Right lobe of liver (tissue), 6 donors: Measurements from ENCODE around the gene MTIF2. TPM values are rescaled to one million over a fixed set of nuclear protein-coding genes. Genes with fewer than 3 reads are reported as not detected.
"Not testable (repeated sequence)": the region's sequence is repeated elsewhere in the genome, so short reads cannot be mapped to it uniquely, and the experiment has no call there.

Source experiments
- ATAC-seq, 4 donors: fragments of 200-7000 bp; cut with Tn5 transposase; one replicate each; pipeline ENCODE4 v1.9.1; 2020; ENCODE audit warnings: mild to moderate bottlenecking in 4 of 4, moderate library complexity in 4 of 4
- DNase-seq, 3 donors: peaks; one replicate each; pipeline ENCODE4 v3.0.0-alpha.2; 2020
- H3K27ac ChIP-seq, 3 donors: fragments of 200-600 bp; one replicate each; pipeline ENCODE4 v1.8.0; 2022
- H3K27me3 ChIP-seq, 2 donors: fragments of 200-600 bp; one replicate each; pipeline ENCODE4 v1.8.0; 2022
- H3K36me3 ChIP-seq, 4 donors: fragments of 200-600 bp; sonication (generic) in 1 of 4; one replicate each; pipeline versions ENCODE4 v1.5.1 to v1.8.0; 2017 to 2022; ENCODE audit warnings: control low read depth in 1 of 4
- H3K4me1 ChIP-seq, 4 donors: fragments of 200-600 bp; sonication (generic) in 1 of 4; one replicate each; pipeline versions ENCODE4 v1.5.1 to v1.8.0; 2017 to 2022; ENCODE audit warnings: control low read depth in 1 of 4
- H3K4me3 ChIP-seq, 3 donors: fragments of 200-600 bp; one replicate each; pipeline ENCODE4 v1.8.0; 2022
- H3K9me3 ChIP-seq, 4 donors: fragments of 200-600 bp; sonication (generic) in 1 of 4; one replicate each; pipeline versions ENCODE4 v1.5.1 to v1.8.0; 2017 to 2022; ENCODE audit warnings: control low read depth in 1 of 4
- POLR2A ChIP-seq: fragments of 450-650 bp; IDR thresholded peaks from one replicate; pipeline ENCODE4 v1.6.1; 2017; ENCODE audit warnings: antibody characterized with exemption, mild to moderate bottlenecking
- WGBS: methylation state at CpG from one replicate; pipeline ENCODE4 v1.1.6; 2018; ENCODE audit warnings: low coverage, low lambda C conversion rate; ENCODE audit not compliant: insufficient coverage; ENCODE audit errors: missing lambda C conversion rate; 5-methylcytosine and 5-hydroxymethylcytosine counted together
- intact Hi-C, 2 donors: fragments of 100-400 bp; cut with DNase I; formaldehyde crosslinking; loops; one replicate each; pipeline versions ENCODE4 v1.11.2 to v1.14.1; 2022
- total RNA-seq, 6 experiments: library from RNA; depleted of rRNA in 2 of 6; stranded (reverse); fragments of >200 nt in 2 of 6; fragmentation: NEBNext Ultra II Directional in 3 of 6; extraction: Animal tissue kit (Norgen Biotek cat#: 25700) in 3 of 6; gene quantifications; one replicate each; pipeline versions ENCODE4 v1.1.0 to v1.2.4, GENCODE V29; 2016 to 2023
- TF ChIP-seq, protein P1 (sequence below), 4 donors: fragments of 200-600 bp in 3 of 4; fragments of 450-650 bp in 1 of 4; IDR thresholded peaks; one replicate each; pipeline versions ENCODE4 v1.5.1 to v1.8.0; 2016 to 2022; ENCODE audit warnings: antibody characterized with exemption in 4 of 4, mild to moderate bottlenecking in 2 of 4
- donor health status: DM: no; HTN: yes; CAD: no.
- donor health status: DM: no; HTN: no; CAD: no.
- donor health status: DM: no; HTN: no; CAD: no.
- donor health status: DM: no; HTN: yes; CAD: no.
- donor health status: DM: no; HTN: yes; CAD: no.

Gene MTIF2
- total RNA-seq, 6 experiments from 2014 or later = 18.3 to 28.3 (median 23.9) TPM

DNA sequence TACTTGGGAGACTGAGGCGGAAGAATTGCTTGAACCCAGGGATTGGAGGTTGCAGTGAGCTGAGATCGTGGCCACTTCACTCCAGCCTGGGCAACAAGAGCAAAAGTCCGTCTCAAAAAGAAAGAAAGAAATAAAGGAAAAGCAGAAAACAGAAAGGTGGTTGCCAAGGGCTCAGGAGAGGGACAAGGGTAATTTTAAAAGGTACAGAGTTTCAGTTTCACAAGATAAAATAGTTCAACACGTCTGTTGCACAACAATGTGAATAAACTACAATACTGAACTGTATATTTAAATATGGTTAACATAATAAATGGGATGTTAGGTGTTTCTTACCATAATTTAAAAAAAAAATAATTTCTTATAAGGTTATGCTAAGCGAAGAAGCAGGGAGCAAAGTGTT is 23.6 kb downstream of the MTIF2 start:
- no peak for ATAC-seq
- H3K27ac ChIP-seq = no peak overlapping the region
- 71% methylated on average over 5 of the region's 5 CpGs for WGBS
- TF ChIP-seq, protein P1, sequence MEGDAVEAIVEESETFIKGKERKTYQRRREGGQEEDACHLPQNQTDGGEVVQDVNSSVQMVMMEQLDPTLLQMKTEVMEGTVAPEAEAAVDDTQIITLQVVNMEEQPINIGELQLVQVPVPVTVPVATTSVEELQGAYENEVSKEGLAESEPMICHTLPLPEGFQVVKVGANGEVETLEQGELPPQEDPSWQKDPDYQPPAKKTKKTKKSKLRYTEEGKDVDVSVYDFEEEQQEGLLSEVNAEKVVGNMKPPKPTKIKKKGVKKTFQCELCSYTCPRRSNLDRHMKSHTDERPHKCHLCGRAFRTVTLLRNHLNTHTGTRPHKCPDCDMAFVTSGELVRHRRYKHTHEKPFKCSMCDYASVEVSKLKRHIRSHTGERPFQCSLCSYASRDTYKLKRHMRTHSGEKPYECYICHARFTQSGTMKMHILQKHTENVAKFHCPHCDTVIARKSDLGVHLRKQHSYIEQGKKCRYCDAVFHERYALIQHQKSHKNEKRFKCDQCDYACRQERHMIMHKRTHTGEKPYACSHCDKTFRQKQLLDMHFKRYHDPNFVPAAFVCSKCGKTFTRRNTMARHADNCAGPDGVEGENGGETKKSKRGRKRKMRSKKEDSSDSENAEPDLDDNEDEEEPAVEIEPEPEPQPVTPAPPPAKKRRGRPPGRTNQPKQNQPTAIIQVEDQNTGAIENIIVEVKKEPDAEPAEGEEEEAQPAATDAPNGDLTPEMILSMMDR (IDR thresholded peaks at IDR 0.05) = no peak
- no peak for TF ChIP-seq POLR2A
- no peaks in the 10 kb centered on the region for H3K9me3 ChIP-seq
- H3K4me3 ChIP-seq = no peak overlapping the region
- DNase-seq = no peak
- no peaks in the 10 kb centered on the region for H3K4me1 ChIP-seq
- peaks cover 0 to 62% (median 14%) of the 10 kb centered on the region in 4 donors for H3K36me3 ChIP-seq
- H3K27me3 ChIP-seq = no peaks in the 10 kb centered on the region
- intact Hi-C loops = no loop called here

DNA sequence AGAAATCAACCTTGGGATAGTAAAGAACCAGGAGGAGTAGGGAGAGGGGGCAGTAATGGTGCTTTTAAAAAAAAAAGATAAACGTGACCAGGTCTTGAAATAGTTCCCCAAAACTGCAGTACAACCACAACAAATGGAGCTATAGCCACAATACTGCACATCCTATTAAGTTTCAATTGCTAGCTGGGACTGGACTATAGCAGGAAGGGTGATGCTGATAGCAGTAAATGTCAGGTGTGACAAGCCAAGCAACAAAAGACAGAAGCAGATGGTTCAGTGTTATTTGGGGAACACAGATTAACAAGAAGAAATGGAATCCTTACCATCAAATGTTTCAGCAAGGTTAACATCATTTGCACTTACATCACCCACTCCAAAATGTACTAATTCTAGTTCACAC is 26.4 kb downstream of the MTIF2 start:
- Histone ChIP-seq H3K4me1 (no peaks in the 10 kb centered on the region), H3K27me3 (no peaks in the 10 kb centered on the region), H3K27ac (no peak overlapping the region), H3K4me3 (no peak overlapping the region), H3K9me3 (no peaks in the 10 kb centered on the region), H3K36me3 (peaks cover 0 to 71% (median 8%) of the 10 kb centered on the region in 4 donors)
- ATAC-seq = no peak
- WGBS = 55% methylated on average over 1 of the region's 1 CpG
- no peak for DNase-seq
- intact Hi-C loops = no loop called here
- TF ChIP-seq, protein P1 (IDR thresholded peaks at IDR 0.05) = no peak
- TF ChIP-seq POLR2A = no peak

GRCh38 chr2:55241582-55241981 is 27.4 kb downstream of the MTIF2 start:
- ATAC-seq, H3K4me1 ChIP-seq, H3K4me3 ChIP-seq, H3K27ac ChIP-seq, H3K9me3 ChIP-seq, H3K27me3 ChIP-seq, DNase-seq, intact Hi-C loops: not testable (repeated sequence)
- WGBS = 100% methylated on average over 3 of the region's 8 CpGs
- peaks cover 0 to 74% (median 7%) of the 10 kb centered on the region in 4 donors for H3K36me3 ChIP-seq

GRCh38 chr2:55239656-55240222 is 29.3 kb downstream of the MTIF2 start:
- intact Hi-C loops = no loop called here
- Histone ChIP-seq H3K27me3 (no peaks in the 10 kb centered on the region), H3K27ac (no peak overlapping the region), H3K4me3 (no peak overlapping the region), H3K9me3 (no peaks in the 10 kb centered on the region), H3K4me1 (no peaks in the 10 kb centered on the region), H3K36me3 (peaks cover 0 to 74% (median 22%) of the 10 kb centered on the region in 4 donors)
- WGBS = 70% methylated on average over 4 of the region's 4 CpGs
- TF ChIP-seq POLR2A = no peak
- TF ChIP-seq, protein P1 (IDR thresholded peaks at IDR 0.05) = no peak
- DNase-seq (no peak), ATAC-seq (no peak)

DNA sequence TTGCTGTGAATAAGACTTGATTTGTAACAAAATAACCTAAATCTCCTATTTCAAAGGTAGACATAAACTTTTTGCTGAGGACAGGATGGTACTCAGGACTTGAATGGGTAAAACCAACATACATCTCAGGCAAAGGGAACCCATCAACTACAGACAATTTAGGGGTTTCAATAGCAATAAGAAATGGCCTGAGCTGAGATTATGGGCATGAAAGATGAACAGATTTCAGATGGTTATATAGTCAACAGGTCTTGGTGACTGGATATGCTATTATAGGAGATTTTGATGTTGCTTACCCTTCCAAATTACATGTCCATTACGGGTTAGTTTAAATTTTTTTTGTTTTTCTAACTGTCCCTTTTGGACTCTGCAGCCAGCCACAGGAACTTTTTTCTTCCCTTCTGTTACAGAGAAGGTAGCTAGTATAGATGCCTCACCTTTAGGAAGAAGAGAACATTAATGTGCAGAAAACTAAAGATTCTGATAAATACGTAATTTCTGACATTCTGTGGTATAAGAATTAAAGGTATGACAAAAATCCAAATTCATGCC is 32.0 kb downstream of the MTIF2 start:
- H3K4me3 ChIP-seq = no peak overlapping the region
- no peak for ATAC-seq
- 88% methylated on average over 2 of the region's 2 CpGs for WGBS
- intact Hi-C loops = no loop called here
- no peak for DNase-seq
- H3K36me3 ChIP-seq = peaks cover 0 to 65% (median 25%) of the 10 kb centered on the region in 4 donors
- H3K9me3 ChIP-seq = no peaks in the 10 kb centered on the region
- no peaks in the 10 kb centered on the region for H3K27me3 ChIP-seq
- peaks cover 0 to 13% (median 5%) of the 10 kb centered on the region in 4 donors for H3K4me1 ChIP-seq
- no peak overlapping the region for H3K27ac ChIP-seq
- TF ChIP-seq, protein P1 (IDR thresholded peaks at IDR 0.05) = no peak
- TF ChIP-seq POLR2A = no peak
